Measurements from ENCODE around the gene COQ4. TPM values are rescaled to one million over a fixed set of nuclear protein-coding genes. Genes with fewer than 3 reads are reported as not detected.

Gene COQ4
- total and polyA plus RNA-seq, 2 of the 8 experiments (the other 6 are each of a cell fraction or from before 2014, with no cell fraction given): 32.3 to 58.8 TPM

GRCh38 chr9:128339761-128340690 is 17.4 kb downstream of the COQ4 start, which contains the start of gene SLC27A4 (continued):
- TF ChIP-seq E2F6 (IDR thresholded peaks at IDR 0.05) (peak; percentile 6; the same call in 1 of the 2 replicates), ASH2L (IDR thresholded peaks at IDR 0.05; ENCODE audit: low read length) (peak; percentile 99), GABPA (IDR thresholded peaks at IDR 0.05; ENCODE audit: borderline replicate concordance, insufficient read depth, low read length) (no peak), SIX5 (IDR thresholded peaks at IDR 0.05; ENCODE audit: low read depth, low read length) (peak; percentile 55; the same call in 1 of the 2 replicates), SIRT6 (IDR thresholded peaks at IDR 0.05; ENCODE audit: low read length) (no peak), MAX (IDR thresholded peaks at IDR 0.05) (peak; percentile 56), TAF1 (IDR thresholded peaks at IDR 0.05; ENCODE audit: low read depth, low read length) (0 out of 2 replicates have a peak, but pooled peaks have one; percentile 43), CEBPB (IDR thresholded peaks at IDR 0.05; ENCODE audit: low read depth, low read length) (peak; percentile 90), KDM1A (IDR thresholded peaks at IDR 0.05; ENCODE audit: borderline replicate concordance, low read length) (0 out of 2 replicates have a peak, but pooled peaks have one; percentile 46), JUND (IDR thresholded peaks at IDR 0.05; ENCODE audit: low read length) (0 out of 2 replicates have a peak, but pooled peaks have one; percentile 37), POLR2AphosphoS5 (IDR thresholded peaks at IDR 0.05; ENCODE audit: low read depth, low read length) (peak; percentile 36; the same call in 1 of the 2 replicates), SIN3A (conservative IDR thresholded peaks at IDR 0.05 in 1 of 2, IDR thresholded peaks at IDR 0.05 in 1 of 2; ENCODE audit: low read depth in 1 of 2, low read length in 2 of 2) (peak; percentile 24 to 52; a peak in 2 of 4 replicates), YY1 (IDR thresholded peaks at IDR 0.05; ENCODE audit: low read depth, low read length) (peak; percentile 15; the same call in 1 of the 2 replicates), FOSL1 (IDR thresholded peaks at IDR 0.05; ENCODE audit: insufficient read depth, low read depth, low read length) (no peak), KDM4A (IDR thresholded peaks at IDR 0.05; ENCODE audit: low read depth, low read length, severe bottlenecking) (peak; percentile 29), CREB1 (IDR thresholded peaks at IDR 0.05) (peak; percentile 84), SP2 (IDR thresholded peaks at IDR 0.05; ENCODE audit: low read length) (no peak), NRF1 (IDR thresholded peaks at IDR 0.05; ENCODE audit: low read depth, low read length) (no peak; the same call in 1 of the 2 replicates), RAD21 (IDR thresholded peaks at IDR 0.05 in 1 of 2, conservative IDR thresholded peaks at IDR 0.05 in 1 of 2; ENCODE audit: low read depth in 2 of 2, low read length in 2 of 2) (peak in 1 of 2 experiments; percentile 3; a peak in 1 of 4 replicates), HDAC2 (IDR thresholded peaks at IDR 0.05; ENCODE audit: borderline replicate concordance in 1 of 2, low read depth in 2 of 2, low read length in 2 of 2) (peak in 1 of 2 experiments; percentile 28; a peak in 1 of 4 replicates), TBP (IDR thresholded peaks at IDR 0.05; ENCODE audit: low read depth, low read length) (peak; percentile 99), HDAC6 (IDR thresholded peaks at IDR 0.05; ENCODE audit: low read depth, low read length) (no peak)
